ENCODE measurements around the gene GPANK1. TPM values are rescaled to one million over a fixed set of nuclear protein-coding genes. Genes with fewer than 3 reads are reported as not detected.

The GPANK1 gene
- total RNA-seq, 1 experiment from 2014 or later = 23.6 TPM

DNA sequence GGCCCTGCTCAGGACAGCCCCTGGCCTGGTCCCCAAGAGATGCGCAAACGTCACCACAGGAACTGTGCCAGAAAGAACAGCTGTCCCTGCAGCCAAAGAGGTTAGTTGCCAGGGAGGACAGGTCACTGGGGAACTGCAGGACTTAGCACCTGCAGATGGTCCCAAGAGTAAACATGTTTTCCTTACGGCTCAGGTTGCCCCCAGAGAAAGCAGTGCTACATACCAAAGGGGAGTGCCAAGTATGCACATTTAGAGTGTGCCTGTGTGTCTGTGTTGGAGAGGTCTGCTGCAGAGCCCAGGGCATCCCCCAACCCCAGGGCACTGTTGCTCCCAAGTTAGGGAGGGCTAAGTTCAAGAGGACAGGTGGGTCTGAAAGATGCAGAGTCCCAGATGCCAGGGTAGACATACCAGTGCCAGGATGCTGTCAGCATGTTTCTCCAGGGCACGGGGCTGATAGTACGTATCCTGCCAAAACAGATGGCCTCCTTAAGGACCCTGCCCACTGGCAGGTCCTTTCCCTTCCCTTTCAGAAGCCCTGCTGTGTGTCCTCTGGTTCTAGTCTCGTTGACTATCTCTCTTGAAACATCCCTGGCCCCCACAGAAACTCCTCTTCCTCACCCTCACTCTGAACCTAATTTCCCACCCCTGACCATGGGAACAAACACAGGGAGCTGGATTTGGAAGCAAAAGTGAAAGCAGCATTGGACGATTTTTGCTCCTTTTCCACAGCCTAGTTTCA, 37.0 kb upstream of the GPANK1 start:
- no peaks in the 10 kb centered on the region for H3K9me3 ChIP-seq (replicated peaks)
- no peak overlapping the region for H3K27ac ChIP-seq
- H3K4me1 ChIP-seq = peaks cover 10% of the 10 kb centered on the region
- peak; percentile 48 to 54 for DNase-seq
- peak overlapping the region; percentile 79 for H3K4me3 ChIP-seq
- H3K27me3 ChIP-seq = no peaks in the 10 kb centered on the region
- H3K36me3 ChIP-seq = no peaks in the 10 kb centered on the region

DNA sequence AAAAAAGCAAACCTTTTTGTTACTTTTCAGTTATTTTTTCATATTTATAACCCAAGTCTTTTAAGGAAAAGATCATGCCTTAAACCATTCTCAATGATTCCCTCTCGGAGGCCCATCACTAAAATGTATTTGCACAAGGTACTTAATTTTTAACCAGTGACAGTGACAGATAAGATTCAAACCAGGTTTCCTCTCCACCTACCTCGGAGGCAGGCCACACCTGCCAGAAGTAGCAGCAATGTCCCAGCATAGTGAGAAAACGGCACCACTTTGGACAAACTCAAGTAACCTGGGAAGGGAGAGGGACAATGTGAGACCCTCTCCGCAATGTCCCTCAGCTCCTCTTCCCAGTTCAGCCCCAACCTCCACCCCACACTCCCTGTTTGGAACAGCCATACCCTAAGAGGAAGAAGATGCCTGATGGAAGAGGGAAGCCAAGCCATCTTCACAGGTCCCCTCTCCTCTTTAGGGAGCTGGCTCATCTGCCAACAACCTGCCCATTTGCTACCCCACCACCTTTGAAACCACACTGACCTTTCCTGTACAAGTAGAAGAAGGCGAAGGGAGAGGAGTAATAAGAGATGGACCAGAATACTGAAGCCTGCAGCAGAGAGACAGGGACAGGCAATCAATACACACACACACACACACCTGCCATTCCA, 36.1 kb upstream of the GPANK1 start:
- Histone ChIP-seq H3K27me3 (no peaks in the 10 kb centered on the region), H3K4me3 (no peak overlapping the region), H3K36me3 (no peaks in the 10 kb centered on the region), H3K9me3 (replicated peaks) (no peaks in the 10 kb centered on the region), H3K4me1 (peaks cover 10% of the 10 kb centered on the region), H3K27ac (no peak overlapping the region)
- DNase-seq = no peak

DNA sequence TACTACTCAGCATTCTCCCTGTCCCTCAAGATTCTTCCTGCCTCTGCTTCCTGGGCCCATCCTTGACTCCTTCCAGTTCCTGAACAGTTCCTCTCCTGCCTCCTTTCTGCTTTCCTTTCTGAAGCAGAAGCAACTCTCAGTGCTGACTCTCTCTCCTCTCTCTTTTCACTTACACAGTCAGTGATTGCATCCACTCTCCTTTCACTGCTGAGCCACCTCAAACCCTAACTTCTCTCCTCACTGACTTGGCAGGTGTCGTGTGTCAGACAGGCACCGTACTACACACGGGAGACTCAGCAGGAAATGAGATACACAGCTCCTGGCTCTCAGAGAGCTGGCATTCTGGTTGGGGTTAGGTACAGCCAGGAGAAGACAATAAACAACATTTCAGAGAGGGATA, 32.8 kb upstream of the GPANK1 start:
- Histone ChIP-seq H3K27me3 (no peaks in the 10 kb centered on the region), H3K4me3 (no peak overlapping the region), H3K36me3 (no peaks in the 10 kb centered on the region; the same call in 1 of the 2 replicates), H3K27ac (no peak overlapping the region), H3K4me1 (peaks cover 10% of the 10 kb centered on the region), H3K9me3 (replicated peaks) (no peaks in the 10 kb centered on the region)
- no peak for DNase-seq

DNA sequence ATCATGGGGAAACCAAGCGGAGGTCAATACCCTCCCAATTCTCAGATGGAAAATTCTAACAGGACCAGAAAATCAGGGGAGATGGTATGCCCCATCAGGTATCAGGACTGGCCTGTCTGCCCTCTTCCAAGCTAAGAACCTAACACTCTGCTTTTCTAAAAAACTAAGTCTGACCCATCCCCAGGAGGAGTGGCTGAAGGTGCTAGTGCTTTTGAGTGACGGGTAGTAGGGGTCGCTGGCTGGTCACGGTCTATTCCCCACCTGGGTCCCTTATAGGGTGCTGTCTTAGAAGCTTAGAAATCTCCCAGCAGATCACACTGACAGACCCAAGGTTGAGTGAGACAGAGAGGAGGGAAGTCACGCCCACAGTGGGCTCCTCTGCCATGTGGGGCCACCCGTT, 28.7 kb upstream of the GPANK1 start:
- H3K27ac ChIP-seq = no peak overlapping the region
- H3K9me3 ChIP-seq (replicated peaks) = no peaks in the 10 kb centered on the region
- H3K4me3 ChIP-seq = no peak overlapping the region
- DNase-seq = no peak
- H3K36me3 ChIP-seq = peaks cover 3% of the 10 kb centered on the region
- H3K4me1 ChIP-seq = no peaks in the 10 kb centered on the region
- no peaks in the 10 kb centered on the region for H3K27me3 ChIP-seq

DNA sequence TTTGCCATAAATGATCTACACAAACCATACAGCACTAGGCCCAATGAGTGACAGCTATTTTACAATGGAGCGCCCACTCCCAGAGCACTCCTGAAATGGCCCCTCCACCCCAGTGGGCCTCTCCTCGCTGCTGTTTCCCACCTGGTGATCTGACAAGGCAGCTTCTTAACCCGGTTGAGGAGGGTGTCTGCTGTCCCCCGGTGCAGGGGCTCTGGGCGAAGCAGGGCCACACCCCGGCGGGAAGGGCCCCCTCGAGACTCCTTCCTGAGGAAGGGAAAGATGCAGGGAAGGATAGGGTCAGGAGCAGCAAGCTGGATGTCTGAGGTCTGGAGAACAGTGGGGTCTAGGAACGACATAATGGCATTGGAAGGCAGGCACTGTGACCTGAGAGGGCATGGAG, 28.1 kb upstream of the GPANK1 start:
- no peak overlapping the region for H3K27ac ChIP-seq
- H3K27me3 ChIP-seq = no peaks in the 10 kb centered on the region
- no peak for DNase-seq
- no peaks in the 10 kb centered on the region for H3K9me3 ChIP-seq (replicated peaks)
- H3K4me3 ChIP-seq = no peak overlapping the region
- H3K36me3 ChIP-seq = peaks cover 3% of the 10 kb centered on the region
- H3K4me1 ChIP-seq = peaks cover under 1% of the 10 kb centered on the region; the same call in 1 of the 2 replicates

DNA sequence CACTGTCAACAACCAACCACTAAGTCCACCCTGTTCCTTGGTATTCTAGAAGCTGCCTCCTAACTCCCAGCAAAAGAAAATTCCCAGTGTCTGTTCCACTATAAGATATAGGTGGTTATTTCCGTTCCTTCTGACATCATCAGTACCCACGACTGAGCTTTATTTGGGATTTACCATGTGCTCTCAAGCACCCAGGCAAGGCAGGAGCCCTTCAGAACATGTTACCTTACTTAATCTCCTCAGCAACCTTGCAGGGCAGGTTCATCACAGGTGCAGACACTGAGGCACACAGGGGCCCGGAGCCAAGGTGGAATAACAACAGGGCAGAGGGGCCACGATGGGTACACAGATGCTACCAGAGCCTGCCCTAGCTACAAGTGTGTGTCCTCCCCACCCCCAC, 27.6 kb upstream of the GPANK1 start:
- no peaks in the 10 kb centered on the region for H3K27me3 ChIP-seq
- H3K36me3 ChIP-seq = peaks cover 3% of the 10 kb centered on the region
- H3K27ac ChIP-seq = no peak overlapping the region
- no peaks in the 10 kb centered on the region for H3K9me3 ChIP-seq (replicated peaks)
- H3K4me3 ChIP-seq = no peak overlapping the region
- H3K4me1 ChIP-seq = peaks cover 5% of the 10 kb centered on the region
- no peak for DNase-seq

DNA sequence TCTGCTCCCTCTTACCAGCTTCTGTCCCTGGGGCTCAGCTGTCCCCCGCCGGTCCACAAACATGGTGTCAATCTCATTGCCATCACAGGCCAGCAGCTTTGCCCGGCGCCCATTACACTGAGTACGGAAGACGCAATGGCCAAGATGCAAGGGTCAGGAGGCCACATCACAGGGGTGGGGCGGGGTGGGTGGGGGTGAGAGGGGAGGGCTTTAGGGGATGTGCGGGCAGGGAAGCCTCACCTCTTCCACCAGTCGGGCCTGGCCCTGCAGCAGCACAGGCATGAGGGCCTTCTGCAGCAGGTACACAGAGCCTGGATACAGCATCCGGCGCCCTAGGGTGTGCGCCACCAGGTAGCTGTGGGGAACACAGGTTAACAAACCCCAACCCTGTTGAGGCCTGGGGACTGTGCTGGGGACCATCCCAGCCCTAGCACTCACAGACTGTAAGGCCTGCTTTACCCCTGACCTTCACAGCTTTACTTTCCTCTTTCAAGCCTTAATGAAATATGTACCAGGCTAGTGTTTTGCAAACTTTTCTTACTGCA, 26.8 kb upstream of the GPANK1 start:
- Histone ChIP-seq H3K36me3 (peaks cover 7% of the 10 kb centered on the region), H3K27ac (no peak overlapping the region), H3K4me3 (no peak overlapping the region), H3K27me3 (no peaks in the 10 kb centered on the region), H3K4me1 (peaks cover 10% of the 10 kb centered on the region), H3K9me3 (replicated peaks) (no peaks in the 10 kb centered on the region)
- DNase-seq = no peak

DNA sequence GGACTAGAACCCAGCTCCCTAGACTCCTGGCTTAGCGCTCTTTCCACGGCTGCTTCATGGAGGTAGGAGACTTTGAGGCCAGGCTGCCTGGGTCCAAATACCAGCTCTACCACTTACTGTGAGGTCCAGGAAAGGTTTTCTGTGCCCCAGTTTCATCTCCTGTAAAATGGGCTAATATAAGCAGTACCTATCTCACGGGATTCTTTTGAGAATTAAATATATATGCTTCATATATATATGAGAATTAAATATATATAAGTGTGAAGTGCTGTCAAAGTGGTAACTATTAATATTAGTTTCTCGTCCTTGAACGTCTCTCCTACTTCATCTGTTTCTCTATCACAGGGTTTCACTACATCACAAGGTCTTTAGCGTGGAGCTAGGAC, 26.3 kb upstream of the GPANK1 start:
- H3K27me3 ChIP-seq = no peaks in the 10 kb centered on the region
- H3K9me3 ChIP-seq (replicated peaks) = no peaks in the 10 kb centered on the region
- DNase-seq = no peak
- H3K36me3 ChIP-seq = peaks cover 7% of the 10 kb centered on the region
- H3K27ac ChIP-seq = no peak overlapping the region
- H3K4me1 ChIP-seq = peaks cover 10% of the 10 kb centered on the region
- no peak overlapping the region for H3K4me3 ChIP-seq

DNA sequence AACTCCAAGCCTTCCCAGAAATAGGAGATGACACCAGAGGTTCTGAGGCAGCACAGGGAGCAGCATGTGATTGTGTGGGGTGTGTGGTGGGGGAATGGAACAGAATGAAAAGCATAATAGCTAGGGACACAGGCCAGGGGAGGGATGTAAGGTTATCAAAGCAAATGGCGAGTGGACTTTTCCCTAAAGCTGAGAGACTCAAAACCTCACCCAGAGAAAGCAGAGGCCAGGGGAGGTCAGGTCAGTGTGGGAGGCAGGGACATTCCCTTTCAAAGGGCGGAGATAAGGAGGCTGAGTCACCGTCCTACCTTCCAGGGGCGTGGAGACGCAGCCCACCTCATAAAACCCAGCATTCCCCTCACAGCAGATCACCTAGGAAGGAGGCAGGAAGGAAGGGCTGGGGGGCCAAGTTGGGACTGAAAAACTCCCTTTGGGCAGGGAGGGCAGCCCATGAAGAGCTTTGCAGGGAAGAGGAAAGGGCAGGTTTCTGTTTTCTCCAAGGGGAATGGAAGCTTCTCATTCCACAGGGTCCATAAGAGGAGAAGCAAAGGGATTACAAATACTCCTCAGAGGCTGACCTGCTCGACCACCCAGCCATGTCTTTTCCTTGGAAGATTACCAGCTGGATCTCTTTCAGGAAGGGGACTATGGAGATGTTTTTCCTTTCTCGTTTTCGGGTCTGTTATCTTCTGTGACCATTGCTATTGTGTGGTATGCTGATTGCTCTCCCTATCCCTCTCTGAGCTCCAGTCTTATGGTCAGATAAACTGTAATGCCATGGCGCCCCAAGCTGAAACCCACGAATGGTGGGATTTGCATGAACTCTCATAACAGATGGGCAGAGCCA, 25.7 kb upstream of the GPANK1 start:
- Histone ChIP-seq H3K36me3 (peaks cover 7% of the 10 kb centered on the region), H3K9me3 (replicated peaks) (no peaks in the 10 kb centered on the region), H3K27me3 (no peaks in the 10 kb centered on the region), H3K4me1 (peaks cover 10% of the 10 kb centered on the region), H3K4me3 (no peak overlapping the region), H3K27ac (no peak overlapping the region)
- DNase-seq = no peak

DNA sequence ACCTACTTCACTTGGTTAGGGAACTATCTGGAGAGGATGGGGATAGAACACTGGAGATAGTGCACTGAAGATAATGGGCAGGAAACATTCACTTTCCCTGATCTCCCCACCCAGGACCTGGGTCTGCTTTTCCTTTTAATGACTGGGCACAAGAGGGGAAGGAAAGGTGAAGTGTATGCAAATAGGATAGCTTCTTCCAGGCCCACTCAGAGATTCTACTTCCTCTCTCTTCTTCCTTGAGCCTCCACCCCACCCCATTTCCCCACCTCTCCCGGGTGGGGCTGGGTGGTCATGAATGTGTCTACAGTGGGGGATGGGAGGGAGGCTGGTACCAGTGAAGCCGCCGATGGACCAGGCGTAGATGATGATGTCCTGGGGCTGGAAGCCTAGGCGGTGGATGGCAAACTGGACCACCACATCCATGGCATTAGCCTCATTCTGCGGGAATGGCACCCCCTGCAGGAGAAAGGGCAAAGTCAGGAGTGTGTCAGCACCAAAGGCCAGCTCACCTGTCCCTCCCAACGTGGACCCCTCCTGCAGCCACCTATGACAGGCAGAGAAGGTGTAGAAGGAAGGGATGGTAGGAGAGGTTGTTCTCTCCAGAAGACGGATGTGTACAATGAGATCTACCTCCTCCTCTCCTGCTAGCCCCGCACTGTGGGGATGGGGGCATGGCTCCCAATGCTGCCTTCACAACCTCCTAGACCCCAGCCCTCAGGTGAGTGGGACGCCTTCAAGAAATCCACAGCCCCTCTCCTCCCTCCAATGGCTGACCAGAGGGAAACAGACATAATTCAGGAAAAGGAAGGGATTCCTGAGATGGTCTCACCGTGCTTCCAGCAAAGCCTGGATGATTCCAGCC, 24.7 kb upstream of the GPANK1 start:
- Histone ChIP-seq H3K27ac (no peak overlapping the region), H3K4me1 (peaks cover 10% of the 10 kb centered on the region), H3K4me3 (no peak overlapping the region), H3K9me3 (replicated peaks) (no peaks in the 10 kb centered on the region), H3K27me3 (no peaks in the 10 kb centered on the region), H3K36me3 (peaks cover 7% of the 10 kb centered on the region)
- no peak for DNase-seq

DNA sequence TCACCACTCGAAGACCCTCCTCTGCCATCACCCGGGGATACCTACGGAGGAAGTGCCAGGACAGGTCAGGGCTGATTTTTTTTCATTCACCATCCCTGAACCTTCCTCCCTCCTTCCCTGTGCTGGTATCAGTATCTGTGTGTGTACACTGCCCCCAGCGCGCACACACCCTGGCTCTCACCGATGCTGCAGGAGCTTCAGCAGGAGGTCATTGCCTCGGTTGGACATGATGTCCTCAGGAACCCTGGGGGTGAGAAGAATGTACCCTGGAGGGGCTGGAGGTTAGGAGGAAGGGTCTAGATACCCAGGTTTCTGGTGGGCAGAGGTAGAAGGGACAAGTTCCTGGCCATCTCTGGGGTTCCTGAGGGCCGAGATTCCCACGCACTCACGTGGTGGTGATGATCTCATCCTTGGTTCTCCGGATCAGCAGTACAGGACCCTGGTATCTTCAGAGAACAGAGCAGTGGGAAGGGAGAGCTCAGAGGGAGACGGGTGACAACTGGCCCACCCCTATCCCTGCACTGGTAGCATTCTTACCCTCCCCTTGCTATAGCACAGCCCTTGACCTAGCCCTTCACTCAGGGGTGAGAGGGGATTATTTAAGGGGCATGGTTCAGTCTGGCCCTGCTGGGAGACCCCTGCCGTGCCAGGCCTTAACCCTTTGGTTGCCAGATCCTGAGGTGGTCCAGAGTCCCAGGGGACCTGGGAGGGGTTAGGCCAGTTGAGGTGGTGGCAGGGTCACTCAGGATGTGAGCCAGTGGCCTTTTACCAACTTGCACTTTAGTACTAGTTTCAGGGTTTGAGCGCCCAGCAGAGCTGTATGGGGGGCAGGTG, 23.3 kb upstream of the GPANK1 start:
- peaks cover 17% of the 10 kb centered on the region for H3K4me1 ChIP-seq
- H3K27me3 ChIP-seq = no peaks in the 10 kb centered on the region
- peak overlapping the region; percentile 39 for H3K27ac ChIP-seq
- no peaks in the 10 kb centered on the region for H3K9me3 ChIP-seq (replicated peaks)
- no peak overlapping the region for H3K4me3 ChIP-seq
- DNase-seq = no peak
- peaks cover 7% of the 10 kb centered on the region for H3K36me3 ChIP-seq

DNA sequence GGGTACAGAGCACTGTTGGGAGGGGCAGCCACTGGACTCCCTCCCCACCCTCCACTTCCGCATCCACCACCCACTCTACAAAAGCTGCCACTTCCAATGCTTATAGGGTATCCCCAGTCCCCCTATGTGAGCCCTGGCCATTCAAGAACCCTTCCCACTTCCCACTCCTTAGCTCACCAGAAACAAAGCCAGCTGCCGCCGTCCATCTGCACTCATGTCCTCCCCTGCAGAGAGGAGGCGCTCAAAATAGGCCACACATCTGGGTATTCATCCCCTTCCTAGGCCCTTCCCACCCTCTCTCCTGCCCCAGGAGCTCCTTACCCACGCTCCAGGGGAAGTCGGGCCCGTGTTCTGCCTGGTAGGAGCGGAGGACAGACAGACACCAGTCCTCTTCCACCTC, 22.5 kb upstream of the GPANK1 start:
- Histone ChIP-seq H3K4me1 (peaks cover 17% of the 10 kb centered on the region), H3K36me3 (peaks cover 6% of the 10 kb centered on the region), H3K27me3 (no peaks in the 10 kb centered on the region), H3K27ac (peak overlapping the region; percentile 39), H3K9me3 (replicated peaks) (no peaks in the 10 kb centered on the region), H3K4me3 (no peak overlapping the region)
- peak; percentile 84 to 87 for DNase-seq

DNA sequence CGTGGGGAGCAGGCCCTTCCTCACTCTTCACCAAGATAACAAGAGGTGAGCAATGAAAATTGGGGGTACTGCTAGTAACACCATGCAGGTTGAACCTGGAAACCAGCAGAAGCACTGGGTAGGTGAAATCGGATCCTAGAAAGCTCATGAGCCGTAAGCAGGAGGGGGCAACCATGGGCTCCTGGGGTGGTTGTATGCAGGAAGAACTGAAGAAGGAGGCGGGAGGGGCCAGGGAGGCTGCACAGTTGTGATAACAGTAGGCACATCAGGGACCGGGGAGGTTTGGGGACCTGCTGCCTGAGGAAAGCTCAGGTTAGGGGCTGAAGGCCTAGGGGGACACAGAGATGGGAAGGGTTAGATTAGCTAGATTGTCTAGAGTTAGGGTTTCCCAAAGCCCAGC, 21.7 kb upstream of the GPANK1 start:
- Histone ChIP-seq H3K36me3 (peaks cover 5% of the 10 kb centered on the region), H3K4me1 (peaks cover 17% of the 10 kb centered on the region), H3K27me3 (no peaks in the 10 kb centered on the region), H3K9me3 (replicated peaks) (no peaks in the 10 kb centered on the region), H3K27ac (no peak overlapping the region), H3K4me3 (no peak overlapping the region)
- no peak for DNase-seq
